MM.1S (cell line): ENCODE measurements around the gene MVB12B.

Source experiments
- CTCF ChIP-seq: fragments of 300-600 bp; sonication (generic); IDR thresholded peaks from 2 replicates; pipeline ENCODE4 v1.5.1; 2016; ENCODE audit warnings: antibody characterized with exemption, low read length, mixed read lengths
- EZH2 ChIP-seq: fragments of 300-600 bp; sonication (generic); optimal IDR thresholded peaks from 2 replicates; pipeline ENCODE3; 2017; ENCODE audit warnings: low read depth, mild to moderate bottlenecking, antibody characterized with exemption, low read length, mixed read lengths

DNA sequence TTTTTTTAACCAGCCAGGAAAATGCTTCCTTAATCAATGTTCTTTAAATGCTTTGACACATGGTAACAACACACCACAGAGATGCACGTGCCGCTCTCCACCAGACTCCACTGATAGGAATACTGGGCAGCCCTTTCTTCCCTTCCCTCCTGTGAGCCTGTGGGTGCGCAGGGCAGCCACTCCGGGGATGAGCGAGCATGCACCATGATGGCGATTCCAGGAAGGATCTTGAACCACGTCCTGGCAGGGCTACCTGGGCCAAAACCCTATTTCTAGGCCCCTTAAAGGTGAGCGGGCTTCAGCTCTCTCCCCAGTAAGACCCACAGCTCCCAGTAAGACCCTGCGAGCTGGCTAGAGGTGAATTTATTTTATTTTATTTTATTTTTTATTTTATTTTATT, 128.2 kb downstream of the MVB12B start:
- TF ChIP-seq CTCF (no peak), EZH2 (no peak)
